ENCODE data around the gene PHLPP2. TPM values are rescaled to one million over a fixed set of nuclear protein-coding genes. Genes with fewer than 3 reads are reported as not detected.

The PHLPP2 gene
- total RNA-seq, 2 donors from 2014 or later, result 12.4 to 12.8 TPM

DNA sequence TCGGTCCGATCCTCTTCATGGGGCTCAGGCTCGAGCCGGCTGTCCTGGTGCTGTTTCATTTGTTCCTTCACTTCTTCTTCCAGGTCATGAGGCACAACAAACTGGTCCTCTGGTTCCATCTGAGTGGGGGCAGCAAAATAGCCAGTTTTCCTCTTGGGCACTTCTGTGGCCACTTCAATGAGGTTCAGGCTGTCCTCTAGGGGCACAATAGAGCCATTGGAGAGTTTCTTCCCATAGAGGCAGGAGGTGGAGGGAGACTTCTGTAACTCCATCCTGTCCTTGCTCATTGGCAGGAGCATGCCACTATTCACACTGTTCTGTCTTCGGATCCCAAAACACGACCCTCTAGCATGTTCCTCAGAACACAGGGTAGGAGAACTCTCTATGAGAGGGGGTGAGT is 75.6 kb downstream of the PHLPP2 start:
- H3K9ac ChIP-seq (ENCODE audit: extremely low read depth, low read length, poor library complexity, severe bottlenecking), result no peak overlapping the region
- Mint-ChIP-seq H3K4me3 (no peak overlapping the region), H3K9me3 (no peaks in the 10 kb centered on the region), H3K27ac (no peak overlapping the region), H3K27me3 (ENCODE audit: insufficient read depth) (no peaks in the 10 kb centered on the region), H3K4me1 (peaks cover 3% of the 10 kb centered on the region), H3K36me3 (ENCODE audit: low read depth) (peaks cover 39% of the 10 kb centered on the region)
- H3K4me3 ChIP-seq (ENCODE audit: low read length), result no peak overlapping the region
- H3K36me3 ChIP-seq (ENCODE audit: control insufficient read depth, insufficient read depth, low read length), result peaks cover 44% of the 10 kb centered on the region
- TF ChIP-seq, protein P1, sequence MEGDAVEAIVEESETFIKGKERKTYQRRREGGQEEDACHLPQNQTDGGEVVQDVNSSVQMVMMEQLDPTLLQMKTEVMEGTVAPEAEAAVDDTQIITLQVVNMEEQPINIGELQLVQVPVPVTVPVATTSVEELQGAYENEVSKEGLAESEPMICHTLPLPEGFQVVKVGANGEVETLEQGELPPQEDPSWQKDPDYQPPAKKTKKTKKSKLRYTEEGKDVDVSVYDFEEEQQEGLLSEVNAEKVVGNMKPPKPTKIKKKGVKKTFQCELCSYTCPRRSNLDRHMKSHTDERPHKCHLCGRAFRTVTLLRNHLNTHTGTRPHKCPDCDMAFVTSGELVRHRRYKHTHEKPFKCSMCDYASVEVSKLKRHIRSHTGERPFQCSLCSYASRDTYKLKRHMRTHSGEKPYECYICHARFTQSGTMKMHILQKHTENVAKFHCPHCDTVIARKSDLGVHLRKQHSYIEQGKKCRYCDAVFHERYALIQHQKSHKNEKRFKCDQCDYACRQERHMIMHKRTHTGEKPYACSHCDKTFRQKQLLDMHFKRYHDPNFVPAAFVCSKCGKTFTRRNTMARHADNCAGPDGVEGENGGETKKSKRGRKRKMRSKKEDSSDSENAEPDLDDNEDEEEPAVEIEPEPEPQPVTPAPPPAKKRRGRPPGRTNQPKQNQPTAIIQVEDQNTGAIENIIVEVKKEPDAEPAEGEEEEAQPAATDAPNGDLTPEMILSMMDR (conservative IDR thresholded peaks at IDR 0.05), result peak; percentile 75
- H3K9me3 ChIP-seq (ENCODE audit: control insufficient read depth, low read length), result no peaks in the 10 kb centered on the region
- no peaks in the 10 kb centered on the region for H3K4me1 ChIP-seq (ENCODE audit: control insufficient read depth, insufficient read depth, low read length)
- peak; percentile 69 for DNase-seq
- WGBS, 2 experiments (ENCODE audit: insufficient coverage in 1 of 2, insufficient read length in 1 of 2), result 85 to 95% methylated on average over 4 to 6 of the region's 6 CpGs
- H3K27me3 ChIP-seq (ENCODE audit: control insufficient read depth, insufficient read depth, low read length, poor library complexity, severe bottlenecking), result no peaks in the 10 kb centered on the region
- H3K27ac ChIP-seq (ENCODE audit: low read depth, low read length), result no peak overlapping the region

DNA sequence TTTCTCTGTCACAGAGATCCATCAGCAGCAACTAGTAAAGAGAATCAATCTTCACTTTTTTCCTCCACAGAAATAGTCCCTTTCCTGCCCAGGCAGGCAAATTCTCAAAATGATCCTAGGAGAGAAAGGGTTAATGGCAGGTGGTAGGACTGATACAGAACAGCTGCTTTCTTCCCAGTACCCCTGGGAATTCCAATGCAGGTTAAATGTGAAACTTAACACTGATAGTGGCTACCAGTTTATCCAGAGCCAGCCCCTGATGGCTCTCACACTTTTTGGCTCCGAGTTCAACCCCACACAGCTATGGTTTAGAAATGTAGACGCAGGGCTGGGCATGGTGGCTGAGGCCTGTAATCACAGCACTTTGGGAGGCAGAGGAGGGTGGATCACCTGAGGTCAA is 76.3 kb downstream of the PHLPP2 start:
- peaks cover 3% of the 10 kb centered on the region for H3K4me1 Mint-ChIP-seq
- Histone ChIP-seq H3K27me3 (ENCODE audit: control insufficient read depth, insufficient read depth, low read length, poor library complexity, severe bottlenecking) (no peaks in the 10 kb centered on the region), H3K27ac (ENCODE audit: low read depth, low read length) (no peak overlapping the region), H3K9me3 (ENCODE audit: control insufficient read depth, low read length) (no peaks in the 10 kb centered on the region), H3K4me1 (ENCODE audit: control insufficient read depth, insufficient read depth, low read length) (no peaks in the 10 kb centered on the region), H3K4me3 (ENCODE audit: low read length) (no peak overlapping the region), H3K36me3 (ENCODE audit: control insufficient read depth, insufficient read depth, low read length) (peaks cover 44% of the 10 kb centered on the region), H3K9ac (ENCODE audit: extremely low read depth, low read length, poor library complexity, severe bottlenecking) (no peak overlapping the region)
- no peaks in the 10 kb centered on the region for H3K9me3 Mint-ChIP-seq
- no peaks in the 10 kb centered on the region for H3K27me3 Mint-ChIP-seq (ENCODE audit: insufficient read depth)
- 71 to 88% methylated on average over 1 to 2 of the region's 2 CpGs for WGBS, 2 experiments (ENCODE audit: insufficient coverage in 1 of 2, insufficient read length in 1 of 2)
- no peak for DNase-seq
- TF ChIP-seq, protein P1 (conservative IDR thresholded peaks at IDR 0.05), result no peak
- no peak overlapping the region for H3K27ac Mint-ChIP-seq
- peaks cover 39% of the 10 kb centered on the region for H3K36me3 Mint-ChIP-seq (ENCODE audit: low read depth)
- no peak overlapping the region for H3K4me3 Mint-ChIP-seq

DNA sequence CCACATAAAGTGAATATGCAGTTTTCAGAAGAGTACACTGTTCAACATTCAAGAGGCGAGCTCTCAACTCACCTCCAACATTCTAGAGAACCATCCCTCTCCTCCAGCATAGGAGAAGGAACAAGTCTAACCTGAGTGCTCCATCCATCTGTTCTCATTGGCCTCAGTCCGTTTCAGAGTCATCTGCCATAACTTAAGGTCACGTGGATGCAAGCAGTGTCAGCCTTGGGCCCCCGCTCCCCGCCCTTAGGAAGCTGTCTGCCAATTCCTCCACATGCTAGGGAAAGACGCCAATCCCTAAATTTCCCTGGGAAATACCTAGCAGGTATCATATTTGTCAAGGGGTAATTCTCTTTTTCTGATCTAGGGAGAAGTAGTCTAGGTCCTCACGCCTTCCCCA is 77.1 kb downstream of the PHLPP2 start:
- TF ChIP-seq, protein P1 (conservative IDR thresholded peaks at IDR 0.05), result no peak
- no peaks in the 10 kb centered on the region for H3K27me3 Mint-ChIP-seq (ENCODE audit: insufficient read depth)
- no peak overlapping the region for H3K4me3 ChIP-seq (ENCODE audit: low read length)
- no peak overlapping the region for H3K4me3 Mint-ChIP-seq
- H3K27ac Mint-ChIP-seq, result no peak overlapping the region
- WGBS, 2 experiments (ENCODE audit: insufficient coverage in 1 of 2, insufficient read length in 1 of 2), result 89 to 97% methylated on average over 6 of the region's 7 CpGs
- H3K9me3 Mint-ChIP-seq, result no peaks in the 10 kb centered on the region
- no peaks in the 10 kb centered on the region for H3K9me3 ChIP-seq (ENCODE audit: control insufficient read depth, low read length)
- no peaks in the 10 kb centered on the region for H3K4me1 ChIP-seq (ENCODE audit: control insufficient read depth, insufficient read depth, low read length)
- DNase-seq, result no peak
- H3K4me1 Mint-ChIP-seq, result peaks cover 3% of the 10 kb centered on the region
- peaks cover 40% of the 10 kb centered on the region for H3K36me3 Mint-ChIP-seq (ENCODE audit: low read depth)
- no peaks in the 10 kb centered on the region for H3K27me3 ChIP-seq (ENCODE audit: control insufficient read depth, insufficient read depth, low read length, poor library complexity, severe bottlenecking)
- no peak overlapping the region for H3K27ac ChIP-seq (ENCODE audit: low read depth, low read length)
- H3K9ac ChIP-seq (ENCODE audit: extremely low read depth, low read length, poor library complexity, severe bottlenecking), result no peak overlapping the region
- H3K36me3 ChIP-seq (ENCODE audit: control insufficient read depth, insufficient read depth, low read length), result peaks cover 42% of the 10 kb centered on the region
